ENCODE results near the gene RGS8.

RGS8 gene

GRCh38 chr1:182670032-182670749, 14.2 kb downstream of the RGS8 start:
- no peak for DNase-seq

- DNase-seq = no peak
Measured at GRCh38 chr1:182669266-182669665, 15.1 kb downstream of the RGS8 start.

GRCh38 chr1:182668521-182669054, 15.8 kb downstream of the RGS8 start:
- no peak for DNase-seq

DNA sequence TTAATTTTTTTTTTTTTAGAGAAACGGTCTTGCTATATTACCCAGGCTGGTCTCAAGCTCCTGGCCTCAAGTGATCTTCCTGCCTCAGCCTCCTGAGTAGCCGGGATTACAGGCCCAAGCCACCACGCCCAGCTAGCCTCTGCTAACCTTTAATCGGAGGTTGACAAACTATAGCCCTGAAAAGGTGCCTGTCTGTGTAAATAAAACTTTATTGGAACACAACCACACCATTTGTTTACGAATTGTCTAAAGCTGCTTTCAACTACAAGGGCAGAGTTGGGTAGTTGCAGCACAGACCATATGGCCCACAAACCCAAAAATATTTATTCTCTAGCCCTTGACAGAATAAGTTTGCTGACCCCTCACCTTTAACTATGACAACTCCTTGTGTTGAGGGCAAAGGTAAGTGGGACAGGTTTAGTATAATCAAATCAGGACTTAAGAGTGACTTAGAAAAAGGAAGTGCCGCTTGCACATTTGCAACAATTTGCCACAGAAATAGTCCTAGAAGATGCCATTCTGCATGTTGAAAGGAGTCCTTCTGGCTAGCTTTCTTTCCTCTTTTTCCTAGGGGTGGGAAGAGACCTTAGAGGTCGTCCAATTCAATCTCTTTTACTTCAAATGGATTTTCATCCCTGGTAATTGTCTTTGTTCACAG, 16.4 kb downstream of the RGS8 start:
- DNase-seq = no peak

GRCh38 chr1:182666706-182667105, 17.7 kb downstream of the RGS8 start:
- no peak for DNase-seq

GRCh38 chr1:182664296-182664695, 20.1 kb downstream of the RGS8 start:
- no peak for DNase-seq

DNA sequence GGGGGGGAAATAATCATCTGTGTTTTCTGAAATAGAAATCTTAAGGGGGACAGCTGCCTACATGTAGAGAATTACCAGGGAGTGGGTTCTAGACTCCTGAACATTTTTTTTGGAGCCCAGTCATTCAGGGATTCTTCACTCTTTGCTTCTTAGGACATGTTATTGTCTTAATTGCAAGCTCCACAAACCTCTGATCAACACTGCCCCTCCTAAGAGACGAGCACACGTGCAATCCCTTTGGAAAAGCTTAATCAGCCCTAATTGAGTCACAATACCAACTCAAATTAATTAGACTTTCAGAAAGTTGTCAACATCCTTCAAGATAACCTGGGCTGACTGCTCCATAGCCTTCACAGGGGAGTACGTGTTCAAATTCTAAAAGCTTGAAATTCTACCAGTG, 21.4 kb downstream of the RGS8 start:
- DNase-seq = no peak

DNA sequence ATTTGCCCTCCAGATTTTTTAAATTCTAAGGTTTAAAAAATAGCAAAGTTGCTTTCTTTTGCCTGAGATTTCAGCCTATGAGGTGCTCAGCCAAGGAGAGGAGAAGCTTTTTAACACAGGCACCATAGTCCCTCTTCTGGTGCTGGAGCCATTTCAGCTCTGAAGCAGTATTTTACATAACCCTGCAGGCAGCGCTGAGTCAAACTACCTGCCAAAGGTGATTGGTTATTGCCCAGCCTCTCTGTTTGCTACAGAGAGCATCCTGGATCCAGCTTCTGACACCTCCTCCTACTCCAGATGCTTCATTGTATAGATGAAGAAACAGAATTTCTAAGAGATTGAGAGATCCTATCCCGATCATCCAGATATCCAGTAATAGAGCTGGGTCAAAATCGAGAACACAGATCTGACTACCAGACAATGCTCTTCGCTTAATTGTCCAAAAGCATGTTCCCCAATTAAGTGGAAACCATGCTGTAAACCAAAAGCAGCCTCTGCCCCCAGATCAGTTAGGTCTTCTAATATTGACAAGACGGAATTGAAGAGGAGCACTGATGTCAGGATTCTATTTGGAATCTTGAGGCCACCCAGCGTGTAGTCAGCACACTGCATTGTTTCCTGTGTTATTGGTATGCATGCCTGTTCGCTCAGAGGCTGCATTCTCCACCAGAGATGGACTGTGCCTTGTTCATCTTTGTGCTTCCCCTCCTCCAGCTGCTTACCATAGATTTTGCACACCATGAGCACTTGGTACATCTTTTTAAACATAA, 22.1 kb downstream of the RGS8 start:
- DNase-seq = no peak

DNA sequence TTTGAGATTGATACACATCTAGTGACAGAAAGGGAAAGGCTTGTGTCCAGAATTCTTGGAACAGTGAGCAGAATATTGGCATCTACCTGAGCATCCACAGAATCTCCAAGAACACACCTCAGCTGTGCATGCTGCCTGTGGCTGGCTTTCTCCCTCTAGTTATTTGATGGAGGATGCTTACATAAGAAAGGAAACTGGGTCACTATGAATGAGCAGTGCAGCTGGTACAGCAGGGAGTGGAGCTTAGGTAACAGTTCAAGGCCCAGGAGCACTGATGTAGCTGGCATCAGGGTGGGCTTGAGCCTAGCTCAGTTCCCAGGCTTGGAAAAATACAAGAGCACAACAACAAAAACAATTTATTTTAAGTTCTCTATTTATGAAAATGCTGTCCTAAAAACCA, 26.3 kb downstream of the RGS8 start:
- no peak for DNase-seq

DNA sequence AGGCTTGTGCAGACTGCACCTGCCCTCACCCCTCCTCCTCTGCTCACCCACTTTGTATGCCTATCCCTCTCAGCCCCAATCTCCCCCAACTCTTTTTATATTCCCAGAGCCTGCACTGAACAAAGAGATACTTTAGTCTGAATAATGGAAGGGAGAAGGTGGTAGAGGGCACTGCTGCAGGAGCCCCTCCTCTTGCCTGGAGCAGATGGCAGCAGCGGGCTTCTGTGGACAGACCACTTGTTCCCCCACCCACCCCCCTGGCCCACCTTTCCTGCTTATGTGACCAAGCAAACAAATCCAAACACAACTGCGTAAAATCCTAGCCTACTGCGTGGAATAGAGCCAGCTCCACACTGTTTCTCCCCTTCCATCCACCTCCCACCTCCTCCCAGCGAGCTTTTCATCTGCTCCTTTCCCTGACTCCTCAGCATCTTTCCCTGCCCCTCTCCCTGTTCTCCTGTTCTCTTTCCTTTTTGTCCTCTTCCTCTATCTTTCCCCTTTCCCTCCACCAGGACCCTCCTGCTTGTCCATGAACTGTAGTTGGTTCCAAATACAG, 27.5 kb downstream of the RGS8 start:
- DNase-seq = no peak

GRCh38 chr1:182653986-182654385, 30.4 kb downstream of the RGS8 start:
- no peak for DNase-seq

- no peak for DNase-seq
Measured at GRCh38 chr1:182652933-182653332, 31.5 kb downstream of the RGS8 start.

GRCh38 chr1:182651339-182651724, 33.1 kb downstream of the RGS8 start:
- DNase-seq = no peak

DNA sequence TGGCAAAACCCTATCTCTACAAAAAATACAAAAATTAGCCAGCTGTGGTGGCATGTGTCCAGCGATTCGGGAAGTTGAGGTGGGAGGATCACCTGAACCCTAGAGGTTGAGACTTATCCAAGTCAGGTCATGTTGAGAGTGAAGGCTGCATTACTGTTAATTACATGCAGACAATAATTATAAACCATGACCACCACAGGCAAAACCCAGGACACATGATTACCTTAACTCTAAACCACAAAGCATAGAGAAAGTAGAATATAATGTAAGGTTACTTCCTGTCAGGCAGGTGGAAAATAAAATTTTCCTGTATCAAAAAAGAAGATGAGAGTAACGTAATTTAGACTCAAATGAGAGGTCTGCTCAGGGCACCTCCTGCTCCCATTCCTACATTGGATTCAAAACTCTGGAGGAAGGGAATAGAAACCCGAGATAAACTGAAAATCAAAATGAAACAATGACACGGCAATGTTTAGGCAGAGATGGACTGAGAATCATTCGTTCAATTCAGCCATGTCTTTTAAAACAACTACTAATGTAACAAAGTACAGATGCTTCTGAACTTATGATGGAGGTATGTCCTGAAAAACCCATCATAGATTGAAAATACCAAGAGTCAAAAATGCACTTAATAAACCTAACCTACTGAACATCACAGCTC, 33.6 kb downstream of the RGS8 start:
- DNase-seq = no peak

DNA sequence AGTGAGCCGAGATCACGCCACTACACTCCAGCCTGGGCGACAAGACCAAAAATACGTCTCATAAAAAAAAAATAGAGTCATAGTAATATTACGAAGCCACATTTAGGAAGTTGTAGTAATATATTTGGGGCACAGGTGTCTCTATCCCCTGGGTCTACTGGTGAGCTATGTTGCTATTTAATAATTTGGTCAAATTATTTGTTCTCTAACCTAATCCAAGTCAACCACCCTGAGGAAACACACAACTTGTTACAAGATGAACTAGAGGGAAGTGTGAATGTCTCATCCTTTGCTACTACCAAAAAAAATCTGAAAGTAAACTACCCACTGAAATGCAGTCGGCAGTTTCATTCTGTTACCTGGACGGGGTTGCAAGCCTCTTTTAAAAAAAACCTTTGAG, 35.3 kb downstream of the RGS8 start:
- DNase-seq = no peak

DNA sequence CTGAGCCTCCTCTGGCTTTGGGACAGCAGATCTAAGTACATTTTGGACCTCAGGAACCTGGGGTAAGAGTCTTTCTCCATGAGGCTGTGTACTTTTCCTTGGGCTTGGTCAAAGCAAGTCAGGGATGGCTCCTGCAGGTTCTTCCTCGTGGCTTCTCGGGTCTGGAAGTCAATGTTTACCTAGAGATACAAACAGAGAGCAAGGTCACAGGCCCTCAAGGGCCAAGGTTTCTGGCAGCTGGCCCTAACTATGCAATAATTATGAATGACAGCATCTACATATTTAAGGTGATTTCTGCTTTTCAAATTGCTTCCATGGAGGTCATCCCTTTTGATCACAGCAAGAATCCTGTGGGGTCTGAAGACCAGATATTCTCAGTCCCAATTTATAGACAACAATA, 37.6 kb downstream of the RGS8 start:
- DNase-seq = no peak

- DNase-seq = no peak
Measured at GRCh38 chr1:182644886-182645285, 39.5 kb downstream of the RGS8 start.

DNA sequence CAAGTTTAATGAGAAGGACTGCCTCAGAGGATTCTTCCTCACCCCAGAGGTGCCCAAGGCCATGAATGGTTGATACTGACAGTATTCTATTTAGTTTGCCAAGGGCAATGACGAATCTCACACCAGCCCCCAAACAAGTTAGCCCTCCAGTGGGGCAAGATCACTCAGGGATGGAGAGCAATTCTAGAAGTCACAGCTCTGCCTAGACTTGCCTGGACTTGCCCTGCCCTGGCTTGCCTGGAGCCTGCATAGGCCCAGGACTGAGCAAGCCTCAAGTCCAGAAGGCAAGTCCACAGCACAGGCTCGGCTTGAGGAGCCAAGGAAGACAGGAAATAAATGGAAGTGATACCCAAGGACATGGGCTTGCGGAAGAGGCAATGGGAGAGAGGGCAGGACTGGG, 40.7 kb downstream of the RGS8 start:
- no peak for DNase-seq

DNA sequence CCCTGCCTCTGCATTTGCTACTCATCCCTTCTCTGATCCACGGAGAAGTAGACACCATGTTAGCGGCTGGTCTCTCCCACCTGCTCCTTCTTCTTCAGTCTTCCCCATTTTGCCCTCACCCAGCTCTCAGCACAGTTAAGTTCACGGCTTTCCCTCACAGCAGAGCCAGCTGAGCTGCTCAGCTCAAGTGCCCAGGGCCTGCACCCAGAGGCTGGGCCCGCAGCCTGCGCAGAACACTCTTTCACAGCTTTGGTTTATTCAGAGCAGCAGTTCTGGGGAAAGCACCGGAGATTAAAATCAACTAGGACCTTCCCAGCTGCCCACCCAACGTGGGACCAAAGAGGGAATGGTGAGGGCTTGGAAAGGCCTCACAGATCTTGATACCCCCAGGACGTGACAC, 41.9 kb downstream of the RGS8 start:
- no peak for DNase-seq

- DNase-seq = no peak
Measured at GRCh38 chr1:182641561-182641960, 42.8 kb downstream of the RGS8 start.

GRCh38 chr1:182639330-182639729, 45.1 kb downstream of the RGS8 start:
- no peak for DNase-seq

DNA sequence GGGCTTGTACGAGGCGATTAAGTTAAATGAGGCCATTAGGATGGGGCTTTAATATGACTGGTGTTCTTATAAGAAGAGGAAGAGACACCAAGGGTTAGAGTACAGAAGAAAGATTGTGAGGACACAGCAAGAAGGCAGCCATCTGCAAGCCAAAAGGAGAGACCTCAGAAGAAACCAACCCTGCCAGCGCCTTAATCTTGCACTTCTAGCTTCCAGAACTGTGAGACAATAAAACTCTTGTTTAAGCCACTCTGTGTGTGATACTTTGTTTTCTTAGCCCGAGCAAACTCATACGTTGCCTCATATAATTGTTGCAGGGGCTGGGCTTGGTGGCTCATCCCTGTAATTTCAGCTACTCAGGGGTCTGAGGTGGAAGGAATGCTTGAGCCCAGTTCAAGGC, 46.6 kb downstream of the RGS8 start:
- DNase-seq = no peak

DNA sequence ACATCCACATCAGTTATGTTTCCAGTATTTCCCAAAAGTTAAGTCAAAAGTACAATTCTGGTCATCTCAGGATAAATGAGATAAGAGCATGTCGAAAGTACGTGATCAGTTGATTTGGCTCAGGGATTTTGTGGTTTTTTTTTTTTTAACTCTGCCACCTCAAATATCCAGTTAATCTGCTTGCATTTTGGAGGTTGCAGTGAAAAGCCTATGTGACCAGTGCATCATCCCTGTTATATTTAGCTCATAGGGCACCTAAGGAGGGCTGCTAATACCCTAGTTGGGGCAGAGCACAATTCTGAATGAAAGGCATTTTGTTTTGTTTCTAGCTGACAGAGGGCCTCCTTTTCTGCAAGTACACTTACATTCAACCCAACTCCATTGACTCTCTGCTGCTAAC, 48.5 kb downstream of the RGS8 start:
- DNase-seq = no peak
